Fibroblast of mammary gland (primary cell): ENCODE results near the gene TRPM5.

Experiments
- DNase-seq: peaks from one replicate; pipeline ENCODE4 v3.0.0-alpha.2; 2010; ENCODE audit warnings: low read depth
- H3K4me3 ChIP-seq: 2 replicates; pipeline ENCODE4 v1.5.1; 2011; ENCODE audit warnings: low read depth, mild to moderate bottlenecking, low read length, moderate library complexity; ENCODE audit not compliant: control insufficient read depth
- TF ChIP-seq, protein P1 (sequence below): conservative IDR thresholded peaks from 2 replicates; pipeline ENCODE4 v1.5.1; 2011; ENCODE audit warnings: low read depth, low read length, inconsistent platforms; ENCODE audit not compliant: control insufficient read depth, insufficient read depth

The TRPM5 gene

DNA sequence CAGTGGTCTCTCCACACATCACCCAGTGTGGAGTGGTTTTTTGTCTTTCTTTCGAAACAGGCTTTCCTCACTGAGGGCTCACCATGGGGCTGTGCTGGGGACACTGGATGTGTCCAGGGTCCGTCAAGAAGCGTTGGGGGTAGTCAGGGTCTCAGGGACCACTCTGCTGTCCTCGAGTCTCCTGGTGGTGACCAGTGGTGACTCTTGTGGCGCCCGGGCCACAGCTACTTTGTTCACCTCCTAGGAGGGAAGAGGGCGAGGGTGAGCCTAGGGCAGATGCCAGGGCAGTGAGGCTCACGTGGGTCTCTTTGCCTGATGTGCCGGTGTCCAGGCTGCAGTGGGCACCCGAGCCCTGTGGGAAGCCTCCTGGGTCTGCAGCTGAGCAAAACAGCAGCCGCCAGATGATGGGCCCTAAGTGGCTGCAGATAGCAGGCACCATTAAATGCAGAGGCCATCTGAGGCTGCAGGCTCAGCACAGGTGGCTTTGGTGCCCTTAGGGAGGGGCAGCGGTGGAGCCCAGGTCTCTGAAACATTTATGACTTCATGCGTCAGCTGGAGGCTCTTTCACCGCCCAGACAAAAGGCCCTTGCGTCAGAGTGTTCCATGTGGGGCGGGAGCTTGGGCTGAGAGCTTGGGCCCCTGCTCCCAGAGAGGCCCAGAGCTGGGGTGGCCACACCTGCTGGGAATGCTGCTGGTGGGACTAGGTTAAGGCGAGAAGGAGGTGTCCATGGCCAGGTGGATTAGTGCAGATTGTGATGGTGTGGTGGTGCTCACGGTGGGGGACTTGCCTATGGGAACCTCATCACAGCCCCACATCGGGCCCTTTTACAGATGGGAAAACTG, 30.0 kb upstream of the TRPM5 start:
- TF ChIP-seq, protein P1, sequence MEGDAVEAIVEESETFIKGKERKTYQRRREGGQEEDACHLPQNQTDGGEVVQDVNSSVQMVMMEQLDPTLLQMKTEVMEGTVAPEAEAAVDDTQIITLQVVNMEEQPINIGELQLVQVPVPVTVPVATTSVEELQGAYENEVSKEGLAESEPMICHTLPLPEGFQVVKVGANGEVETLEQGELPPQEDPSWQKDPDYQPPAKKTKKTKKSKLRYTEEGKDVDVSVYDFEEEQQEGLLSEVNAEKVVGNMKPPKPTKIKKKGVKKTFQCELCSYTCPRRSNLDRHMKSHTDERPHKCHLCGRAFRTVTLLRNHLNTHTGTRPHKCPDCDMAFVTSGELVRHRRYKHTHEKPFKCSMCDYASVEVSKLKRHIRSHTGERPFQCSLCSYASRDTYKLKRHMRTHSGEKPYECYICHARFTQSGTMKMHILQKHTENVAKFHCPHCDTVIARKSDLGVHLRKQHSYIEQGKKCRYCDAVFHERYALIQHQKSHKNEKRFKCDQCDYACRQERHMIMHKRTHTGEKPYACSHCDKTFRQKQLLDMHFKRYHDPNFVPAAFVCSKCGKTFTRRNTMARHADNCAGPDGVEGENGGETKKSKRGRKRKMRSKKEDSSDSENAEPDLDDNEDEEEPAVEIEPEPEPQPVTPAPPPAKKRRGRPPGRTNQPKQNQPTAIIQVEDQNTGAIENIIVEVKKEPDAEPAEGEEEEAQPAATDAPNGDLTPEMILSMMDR = no peak
- no peak for DNase-seq
- no peak overlapping the region for H3K4me3 ChIP-seq

DNA sequence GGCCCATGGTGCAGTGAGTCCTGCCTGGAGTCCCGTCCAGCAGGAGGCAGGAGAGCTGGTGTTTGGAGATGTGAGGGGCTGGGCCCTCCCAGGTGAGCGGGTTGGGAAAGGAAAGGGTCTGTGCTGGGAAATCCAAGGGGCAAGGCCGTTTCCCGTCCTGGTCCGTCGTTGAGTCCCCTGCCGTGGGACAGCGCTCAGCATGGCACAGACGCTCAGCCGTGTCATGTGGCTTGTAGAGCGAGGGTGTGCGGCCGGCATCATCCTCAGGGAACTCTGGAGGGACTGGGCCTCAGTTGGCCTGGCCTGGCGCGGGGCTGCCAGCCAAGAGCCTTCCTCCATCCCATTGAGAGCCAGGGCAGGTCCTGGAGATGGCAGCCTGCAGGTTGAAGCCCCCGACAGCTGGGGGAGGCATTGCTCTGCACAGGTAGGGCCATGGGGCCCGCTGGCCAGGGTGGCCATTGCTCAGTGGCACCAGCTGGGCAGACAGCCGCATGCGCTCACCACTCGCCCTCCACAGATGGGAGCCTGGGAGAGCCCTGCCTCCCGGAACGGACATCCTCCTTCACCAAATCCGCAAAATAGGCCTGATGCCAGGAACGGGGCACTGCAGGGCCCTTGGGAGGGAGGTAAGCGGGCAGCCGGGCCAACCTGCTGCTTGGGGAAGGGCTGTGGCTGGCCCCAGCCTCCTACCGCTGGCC, 29.2 kb upstream of the TRPM5 start:
- no peak overlapping the region for H3K4me3 ChIP-seq
- DNase-seq = no peak
- TF ChIP-seq, protein P1 = no peak

DNA sequence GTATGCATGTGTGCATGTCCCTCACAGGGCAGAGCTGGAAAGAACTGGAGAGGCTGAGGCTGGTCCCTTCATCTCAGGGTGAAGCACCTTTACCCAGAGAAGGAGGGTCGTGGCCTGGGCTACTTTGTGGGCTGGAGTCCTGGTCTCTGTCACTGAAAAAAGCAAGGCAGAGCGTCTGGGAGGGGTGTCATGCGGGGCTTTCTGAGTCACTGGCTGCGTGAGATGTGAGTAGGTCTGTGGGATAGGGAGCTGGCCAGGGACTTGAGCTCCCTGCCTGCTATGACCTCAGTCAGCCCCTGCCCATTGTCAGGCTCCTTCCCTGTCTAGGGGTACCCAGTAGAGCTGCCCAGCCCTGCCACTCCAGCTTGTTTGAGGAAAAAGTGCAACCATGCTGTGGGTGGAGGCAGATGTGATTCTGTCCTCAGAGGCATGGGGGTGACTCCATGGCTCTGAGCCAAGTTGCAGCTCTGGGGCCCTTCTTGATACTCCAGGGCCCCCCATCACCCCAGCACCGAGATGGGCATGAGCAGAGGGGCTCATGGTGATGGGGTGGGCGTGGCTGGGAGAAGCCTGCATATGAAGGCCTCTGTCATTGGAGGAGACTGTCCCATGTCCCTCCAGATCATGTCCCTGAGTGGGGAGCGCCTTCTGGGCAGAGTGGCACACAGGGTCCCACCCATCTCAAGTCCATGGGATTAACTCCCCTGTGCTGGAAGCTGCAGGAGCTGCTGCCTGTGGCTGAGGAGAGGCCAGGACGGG, 28.3 kb upstream of the TRPM5 start:
- TF ChIP-seq, protein P1 = no peak
- no peak overlapping the region for H3K4me3 ChIP-seq
- no peak for DNase-seq

DNA sequence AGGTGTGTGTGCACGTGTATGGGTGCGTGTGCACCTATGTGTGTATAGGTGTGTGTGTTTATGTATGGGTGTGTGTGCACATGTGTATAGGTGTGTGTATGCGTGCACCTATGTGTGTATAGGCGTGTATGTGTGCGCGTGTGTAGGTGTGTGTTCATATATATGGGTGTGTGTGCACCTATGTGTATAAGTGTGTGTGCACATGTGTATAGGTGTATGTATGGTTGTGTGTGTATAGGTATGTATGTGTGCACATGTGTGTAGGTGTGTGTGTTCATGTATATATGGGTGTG, 27.4 kb upstream of the TRPM5 start:
- no peak overlapping the region for H3K4me3 ChIP-seq
- TF ChIP-seq, protein P1 = no peak
- DNase-seq = no peak

DNA sequence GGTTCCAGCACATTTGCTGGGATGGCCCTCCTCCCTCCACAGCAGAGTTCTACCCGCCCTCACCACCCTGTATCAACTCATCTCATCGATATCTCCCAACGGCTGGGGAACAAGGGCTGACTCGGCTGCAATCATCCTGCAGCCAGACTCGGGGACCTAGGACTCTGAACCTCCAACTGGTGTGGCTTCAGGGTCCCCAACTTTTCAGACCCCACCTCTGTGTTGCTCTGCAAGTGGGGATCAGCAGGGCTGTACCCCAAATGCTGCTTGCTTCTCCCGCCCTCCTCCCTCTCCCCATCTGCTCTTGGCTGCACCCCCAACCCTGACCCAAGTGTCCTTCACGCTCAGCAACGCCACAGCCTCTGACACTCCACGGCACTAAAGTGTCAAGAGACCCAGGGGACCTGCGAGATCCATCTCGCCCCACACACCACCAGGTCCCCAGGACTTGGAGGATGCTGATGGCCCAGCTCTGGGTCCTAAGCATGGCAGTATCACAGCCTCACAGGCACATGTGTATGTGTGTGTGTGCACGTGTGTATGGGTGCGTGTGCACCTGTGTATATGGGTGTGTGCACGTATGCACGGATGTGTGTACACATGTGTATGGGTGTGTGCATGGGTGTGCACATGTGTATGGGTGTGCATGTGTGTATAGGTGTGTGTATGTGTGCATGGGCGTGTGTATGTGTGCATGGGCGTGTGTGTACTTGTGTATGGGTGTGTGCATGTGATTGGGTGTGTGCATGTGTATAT, 26.9 kb upstream of the TRPM5 start:
- no peak overlapping the region for H3K4me3 ChIP-seq
- no peak for DNase-seq
- TF ChIP-seq, protein P1 = no peak

DNA sequence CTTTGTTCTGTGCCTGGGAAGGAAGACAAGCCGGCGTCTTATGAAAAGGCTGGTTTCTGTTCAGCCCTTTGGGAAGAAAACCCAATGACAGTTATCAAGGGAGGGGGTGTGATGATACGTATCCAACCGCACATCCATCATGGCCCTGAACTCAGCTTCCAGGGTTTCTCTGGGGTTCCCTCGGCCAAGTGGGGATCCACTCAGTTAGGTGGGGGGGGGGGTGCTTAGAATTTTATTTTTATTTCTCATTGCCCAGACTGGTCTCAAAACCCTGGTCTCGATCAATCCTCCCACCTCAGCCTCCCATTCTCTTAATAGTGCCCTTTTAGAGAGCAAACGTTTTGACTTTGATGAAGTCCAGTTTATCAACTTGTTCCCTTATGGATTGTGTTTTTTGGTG, 26.2 kb upstream of the TRPM5 start:
- no peak for DNase-seq
- H3K4me3 ChIP-seq = no peak overlapping the region
- TF ChIP-seq, protein P1 = no peak
